Endothelial cell of umbilical vein (primary cell): ENCODE results near the gene PPP2R2C.

Source experiments
- EZH2 ChIP-seq: IDR thresholded peaks from 2 replicates; pipeline ENCODE4 v1.6.1; 2012; ENCODE audit warnings: borderline replicate concordance, low read depth, mild to moderate bottlenecking, moderate library complexity, low read length, inconsistent platforms; ENCODE audit not compliant: severe bottlenecking
- MYC ChIP-seq: IDR thresholded peaks from one replicate; pipeline ENCODE4 v1.6.1; 2011; ENCODE audit warnings: mild to moderate bottlenecking, low read depth, low read length
- TF ChIP-seq, protein P1 (sequence below), 2 donors: IDR thresholded peaks; 1 replicate in 1 of 2; 2 replicates in 1 of 2; pipeline ENCODE4 v1.5.1; 2011; ENCODE audit warnings: low read length in 2 of 2, mild to moderate bottlenecking in 2 of 2, moderate library complexity in 2 of 2, control low read depth in 1 of 2, inconsistent platforms in 1 of 2, low read depth in 1 of 2; ENCODE audit not compliant: insufficient read depth in 1 of 2; ENCODE audit errors: extremely low read depth in 1 of 2

DNA sequence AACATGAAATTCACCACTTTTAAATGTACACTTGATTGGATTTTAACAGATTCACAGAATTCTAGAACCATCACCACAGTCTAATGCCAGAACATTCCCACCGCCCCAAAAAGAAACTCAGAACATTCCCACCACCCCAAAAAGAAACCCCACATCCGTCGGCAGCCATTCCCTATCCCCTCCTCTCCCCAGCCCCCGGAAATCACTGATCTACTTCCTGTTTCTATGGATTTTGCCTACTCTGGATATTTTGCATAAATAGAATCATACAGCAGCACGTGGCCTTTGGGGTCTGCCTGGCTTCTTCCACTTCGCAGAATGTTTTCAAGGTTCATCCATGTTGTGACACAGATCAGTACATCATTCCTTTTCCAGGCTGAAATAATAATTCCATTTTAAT lies 79.3 kb downstream of the PPP2R2C start:
- TF ChIP-seq, protein P1, sequence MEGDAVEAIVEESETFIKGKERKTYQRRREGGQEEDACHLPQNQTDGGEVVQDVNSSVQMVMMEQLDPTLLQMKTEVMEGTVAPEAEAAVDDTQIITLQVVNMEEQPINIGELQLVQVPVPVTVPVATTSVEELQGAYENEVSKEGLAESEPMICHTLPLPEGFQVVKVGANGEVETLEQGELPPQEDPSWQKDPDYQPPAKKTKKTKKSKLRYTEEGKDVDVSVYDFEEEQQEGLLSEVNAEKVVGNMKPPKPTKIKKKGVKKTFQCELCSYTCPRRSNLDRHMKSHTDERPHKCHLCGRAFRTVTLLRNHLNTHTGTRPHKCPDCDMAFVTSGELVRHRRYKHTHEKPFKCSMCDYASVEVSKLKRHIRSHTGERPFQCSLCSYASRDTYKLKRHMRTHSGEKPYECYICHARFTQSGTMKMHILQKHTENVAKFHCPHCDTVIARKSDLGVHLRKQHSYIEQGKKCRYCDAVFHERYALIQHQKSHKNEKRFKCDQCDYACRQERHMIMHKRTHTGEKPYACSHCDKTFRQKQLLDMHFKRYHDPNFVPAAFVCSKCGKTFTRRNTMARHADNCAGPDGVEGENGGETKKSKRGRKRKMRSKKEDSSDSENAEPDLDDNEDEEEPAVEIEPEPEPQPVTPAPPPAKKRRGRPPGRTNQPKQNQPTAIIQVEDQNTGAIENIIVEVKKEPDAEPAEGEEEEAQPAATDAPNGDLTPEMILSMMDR (IDR thresholded peaks at IDR 0.05; ENCODE audit: extremely low read depth in 1 of 2, insufficient read depth in 1 of 2, low read depth in 1 of 2, low read length in 2 of 2): no peak
- no peak for TF ChIP-seq MYC
- TF ChIP-seq EZH2: no peak
